Nephron (organoid): ENCODE results near the gene KLKB1.

Source experiments
- H3K27ac Mint-ChIP-seq, 3 experiments: 2 replicates each; pipeline ENCODE4 v1.8.0; 2020; ENCODE audit warnings: mixed read lengths in 3 of 3, mild to moderate bottlenecking in 2 of 3, moderate library complexity in 1 of 3
- H3K27me3 Mint-ChIP-seq: 2 replicates; pipeline ENCODE4 v1.8.0; 2021; ENCODE audit warnings: low read depth, mild to moderate bottlenecking, moderate library complexity, mixed read lengths
- H3K36me3 Mint-ChIP-seq: 2 replicates; pipeline ENCODE4 v1.8.0; 2020; ENCODE audit warnings: low read depth, mixed read lengths
- H3K4me1 Mint-ChIP-seq: 2 replicates; pipeline ENCODE4 v1.8.0; 2020; ENCODE audit warnings: mixed read lengths
- H3K4me3 Mint-ChIP-seq, 3 experiments: 2 replicates each; pipeline ENCODE4 v1.8.0; 2020; ENCODE audit warnings: mild to moderate bottlenecking in 3 of 3, mixed read lengths in 3 of 3, moderate library complexity in 2 of 3
- H3K9me3 Mint-ChIP-seq: 2 replicates; pipeline ENCODE4 v1.8.0; 2020; ENCODE audit warnings: mixed read lengths
- CTCF ChIP-seq, 3 experiments: fragments of 200-600 bp; sonication (generic); IDR thresholded peaks; one replicate each; pipeline ENCODE4 v1.5.0; 2021; ENCODE audit warnings: antibody characterized with exemption in 3 of 3; ENCODE audit not compliant: unreplicated experiment in 3 of 3

The KLKB1 gene

GRCh38 chr4:186304866-186305505, 77.7 kb downstream of the KLKB1 start:
- Mint-ChIP-seq H3K36me3 (no peaks in the 10 kb centered on the region), H3K27ac (no peak overlapping the region), H3K4me1 (peaks cover 7% of the 10 kb centered on the region), H3K4me3 (no peak overlapping the region), H3K27me3 (peaks cover 22% of the 10 kb centered on the region), H3K9me3 (no peaks in the 10 kb centered on the region)
- no peak for TF ChIP-seq CTCF (IDR thresholded peaks at IDR 0.05; ENCODE audit: unreplicated experiment in 3 of 3)

GRCh38 chr4:186307497-186307896, 80.2 kb downstream of the KLKB1 start:
- H3K9me3 Mint-ChIP-seq, result no peaks in the 10 kb centered on the region
- H3K27me3 Mint-ChIP-seq, result peaks cover 17% of the 10 kb centered on the region
- H3K36me3 Mint-ChIP-seq, result no peaks in the 10 kb centered on the region
- no peak for TF ChIP-seq CTCF (IDR thresholded peaks at IDR 0.05; ENCODE audit: unreplicated experiment in 3 of 3)
- no peak overlapping the region for H3K27ac Mint-ChIP-seq
- no peak overlapping the region for H3K4me3 Mint-ChIP-seq
- peaks cover 7% of the 10 kb centered on the region for H3K4me1 Mint-ChIP-seq

- no peaks in the 10 kb centered on the region for H3K36me3 Mint-ChIP-seq
These were observed 80.6 kb downstream of the KLKB1 start for GRCh38 chr4:186307916-186308315.

More at GRCh38 chr4:186307916-186308315, 80.6 kb downstream of the KLKB1 start:
- Mint-ChIP-seq H3K4me1 (peaks cover 7% of the 10 kb centered on the region), H3K4me3 (no peak overlapping the region), H3K27ac (no peak overlapping the region), H3K27me3 (peaks cover 17% of the 10 kb centered on the region), H3K9me3 (no peaks in the 10 kb centered on the region)
- no peak for TF ChIP-seq CTCF (IDR thresholded peaks at IDR 0.05; ENCODE audit: unreplicated experiment in 3 of 3)
